Testis (tissue), 2 donors: ENCODE data around the gene VPS33A.

Experiments used
- POLR2A ChIP-seq: fragments of 450-650 bp; IDR thresholded peaks from one replicate; pipeline ENCODE4 v1.6.1; 2017; ENCODE audit warnings: antibody characterized with exemption, mild to moderate bottlenecking, moderate library complexity
- TF ChIP-seq, protein P1 (sequence below), 3 experiments: fragments of 450-650 bp in 2 of 3; fragments of 200-600 bp in 1 of 3; sonication (generic) in 1 of 3; IDR thresholded peaks; one replicate each; pipeline ENCODE4 v1.5.1; 2016 to 2019; ENCODE audit warnings: antibody characterized with exemption in 3 of 3, mild to moderate bottlenecking in 2 of 3, moderate library complexity in 1 of 3

GRCh38 chr12:122293081-122293480, 26.8 kb upstream of the VPS33A start:
- TF ChIP-seq, protein P1, sequence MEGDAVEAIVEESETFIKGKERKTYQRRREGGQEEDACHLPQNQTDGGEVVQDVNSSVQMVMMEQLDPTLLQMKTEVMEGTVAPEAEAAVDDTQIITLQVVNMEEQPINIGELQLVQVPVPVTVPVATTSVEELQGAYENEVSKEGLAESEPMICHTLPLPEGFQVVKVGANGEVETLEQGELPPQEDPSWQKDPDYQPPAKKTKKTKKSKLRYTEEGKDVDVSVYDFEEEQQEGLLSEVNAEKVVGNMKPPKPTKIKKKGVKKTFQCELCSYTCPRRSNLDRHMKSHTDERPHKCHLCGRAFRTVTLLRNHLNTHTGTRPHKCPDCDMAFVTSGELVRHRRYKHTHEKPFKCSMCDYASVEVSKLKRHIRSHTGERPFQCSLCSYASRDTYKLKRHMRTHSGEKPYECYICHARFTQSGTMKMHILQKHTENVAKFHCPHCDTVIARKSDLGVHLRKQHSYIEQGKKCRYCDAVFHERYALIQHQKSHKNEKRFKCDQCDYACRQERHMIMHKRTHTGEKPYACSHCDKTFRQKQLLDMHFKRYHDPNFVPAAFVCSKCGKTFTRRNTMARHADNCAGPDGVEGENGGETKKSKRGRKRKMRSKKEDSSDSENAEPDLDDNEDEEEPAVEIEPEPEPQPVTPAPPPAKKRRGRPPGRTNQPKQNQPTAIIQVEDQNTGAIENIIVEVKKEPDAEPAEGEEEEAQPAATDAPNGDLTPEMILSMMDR (IDR thresholded peaks at IDR 0.05), result no peak
- no peak for TF ChIP-seq POLR2A
